ENCODE data around the gene SLC5A9. TPM values are rescaled to one million over a fixed set of nuclear protein-coding genes. Genes with fewer than 3 reads are reported as not detected.
"Not testable (repeated sequence)": the region's sequence is repeated elsewhere in the genome, so short reads cannot be mapped to it uniquely, and the experiment has no call there.

SLC5A9 gene
- total and polyA plus RNA-seq, 2 of the 13 experiments (the other 11 are each of a cell fraction or from before 2014, with no cell fraction given), result 42.0 to 65.0 TPM

DNA sequence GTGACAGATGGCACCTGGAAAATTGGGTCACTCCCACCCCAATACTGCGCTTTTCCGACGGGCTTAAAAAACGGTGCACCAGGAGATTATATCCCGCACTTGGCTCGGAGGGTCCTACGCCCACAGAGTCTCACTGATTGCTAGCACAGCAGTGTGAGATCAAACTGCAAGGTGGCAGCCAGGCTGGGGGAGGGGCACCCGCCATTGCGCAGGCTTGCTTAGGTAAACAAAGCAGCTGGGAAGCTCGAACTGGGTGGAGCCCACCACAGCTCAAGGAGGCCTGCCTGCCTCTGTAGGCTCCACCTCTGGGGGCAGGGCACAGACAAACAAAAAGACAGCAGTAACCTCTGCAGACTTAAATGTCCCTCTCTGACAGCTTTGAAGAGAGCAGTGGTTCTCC is 54.9 kb downstream of the SLC5A9 start:
- WGBS (ENCODE audit: low lambda C conversion rate), result 88% methylated on average over 7 of the region's 10 CpGs
- FAIRE-seq; H4K20me1 ChIP-seq (ENCODE audit: insufficient read depth, low read length); BruUV-seq (replicated peaks); H3K27ac ChIP-seq (ENCODE audit: extremely low read length, insufficient read depth, low read length); intact Hi-C loops (cut with micrococcal nuclease; ENCODE audit: unreplicated experiment); H3K4me2 ChIP-seq (ENCODE audit: low read depth, low read length); H3K36me3 ChIP-seq (replicated peaks in 1 of 2; ENCODE audit: control insufficient read depth in 1 of 2, insufficient read depth in 2 of 2, low read length in 2 of 2); H3K9me3 ChIP-seq (ENCODE audit: low read length); CTCF ChIA-PET (ENCODE audit: low intra/inter-chr PET ratio, low total read pairs); in situ Hi-C loops (cut with HindIII; ENCODE audit: extremely low pct_ligation_motif_present, low pct_unique_long_range_greater_than_20kb); POLR2A ChIA-PET; H3K27me3 ChIP-seq (ENCODE audit: control insufficient read depth in 1 of 2, insufficient read depth in 2 of 2, low read length in 2 of 2); H3K4me1 ChIP-seq (ENCODE audit: insufficient read depth, low read length); H3K9ac ChIP-seq (ENCODE audit: insufficient read depth, low read depth, low read length); H3K4me3 ChIP-seq (replicated peaks in 1 of 3; ENCODE audit: insufficient read depth in 1 of 3, low read depth in 2 of 3, low read length in 3 of 3); H2AFZ ChIP-seq (ENCODE audit: low read length); DNase-seq (ENCODE audit: low spot score); H3K79me2 ChIP-seq (ENCODE audit: insufficient read depth, low read length); ATAC-seq; TF ChIP-seq FOXA1 (IDR thresholded peaks at IDR 0.05): not testable (repeated sequence)
- TF ChIP-seq FOXA3 (CRISPR knock-in tag; IDR thresholded peaks at IDR 0.05), result peak; percentile 55
- TF ChIP-seq FOXA1 (CRISPR knock-in tag; IDR thresholded peaks at IDR 0.05), result peak; percentile 76
- TF ChIP-seq, protein P1, sequence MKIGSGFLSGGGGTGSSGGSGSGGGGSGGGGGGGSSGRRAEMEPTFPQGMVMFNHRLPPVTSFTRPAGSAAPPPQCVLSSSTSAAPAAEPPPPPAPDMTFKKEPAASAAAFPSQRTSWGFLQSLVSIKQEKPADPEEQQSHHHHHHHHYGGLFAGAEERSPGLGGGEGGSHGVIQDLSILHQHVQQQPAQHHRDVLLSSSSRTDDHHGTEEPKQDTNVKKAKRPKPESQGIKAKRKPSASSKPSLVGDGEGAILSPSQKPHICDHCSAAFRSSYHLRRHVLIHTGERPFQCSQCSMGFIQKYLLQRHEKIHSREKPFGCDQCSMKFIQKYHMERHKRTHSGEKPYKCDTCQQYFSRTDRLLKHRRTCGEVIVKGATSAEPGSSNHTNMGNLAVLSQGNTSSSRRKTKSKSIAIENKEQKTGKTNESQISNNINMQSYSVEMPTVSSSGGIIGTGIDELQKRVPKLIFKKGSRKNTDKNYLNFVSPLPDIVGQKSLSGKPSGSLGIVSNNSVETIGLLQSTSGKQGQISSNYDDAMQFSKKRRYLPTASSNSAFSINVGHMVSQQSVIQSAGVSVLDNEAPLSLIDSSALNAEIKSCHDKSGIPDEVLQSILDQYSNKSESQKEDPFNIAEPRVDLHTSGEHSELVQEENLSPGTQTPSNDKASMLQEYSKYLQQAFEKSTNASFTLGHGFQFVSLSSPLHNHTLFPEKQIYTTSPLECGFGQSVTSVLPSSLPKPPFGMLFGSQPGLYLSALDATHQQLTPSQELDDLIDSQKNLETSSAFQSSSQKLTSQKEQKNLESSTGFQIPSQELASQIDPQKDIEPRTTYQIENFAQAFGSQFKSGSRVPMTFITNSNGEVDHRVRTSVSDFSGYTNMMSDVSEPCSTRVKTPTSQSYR (CRISPR knock-in tag; IDR thresholded peaks at IDR 0.05; ENCODE audit: borderline replicate concordance), result peak; percentile 94

DNA sequence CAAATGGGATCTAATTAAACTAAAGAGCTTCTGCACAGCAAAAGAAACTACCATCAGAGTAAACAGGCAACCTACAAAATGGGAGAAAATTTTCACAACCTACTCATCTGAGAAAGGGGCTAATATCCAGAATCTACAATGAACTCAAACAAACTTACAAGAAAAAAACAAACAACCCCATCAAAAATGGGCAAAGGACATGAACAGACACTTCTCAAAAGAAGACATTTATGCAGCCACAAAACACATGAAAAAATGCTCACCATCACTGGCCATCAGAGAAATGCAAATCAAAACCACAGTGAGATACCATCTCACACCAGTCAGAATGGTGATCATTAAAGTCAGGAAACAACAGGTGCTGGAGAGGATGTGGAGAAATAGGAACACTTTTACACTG is 59.8 kb downstream of the SLC5A9 start:
- H3K27me3 ChIP-seq (ENCODE audit: control insufficient read depth in 1 of 2, insufficient read depth in 2 of 2, low read length in 2 of 2); H3K9me3 ChIP-seq (ENCODE audit: low read length); in situ Hi-C loops (cut with HindIII; ENCODE audit: extremely low pct_ligation_motif_present, low pct_unique_long_range_greater_than_20kb); POLR2A ChIA-PET; H4K20me1 ChIP-seq (ENCODE audit: insufficient read depth, low read length); H3K36me3 ChIP-seq (replicated peaks in 1 of 2; ENCODE audit: control insufficient read depth in 1 of 2, insufficient read depth in 2 of 2, low read length in 2 of 2); DNase-seq (ENCODE audit: low spot score); H3K4me3 ChIP-seq (replicated peaks in 1 of 3; ENCODE audit: insufficient read depth in 1 of 3, low read depth in 2 of 3, low read length in 3 of 3); H3K9ac ChIP-seq (ENCODE audit: insufficient read depth, low read depth, low read length); H3K4me2 ChIP-seq (ENCODE audit: low read depth, low read length); FAIRE-seq; H3K27ac ChIP-seq (ENCODE audit: extremely low read length, insufficient read depth, low read length); H3K79me2 ChIP-seq (ENCODE audit: insufficient read depth, low read length); ATAC-seq; H2AFZ ChIP-seq (ENCODE audit: low read length); intact Hi-C loops (cut with micrococcal nuclease; ENCODE audit: unreplicated experiment); CTCF ChIA-PET (ENCODE audit: low intra/inter-chr PET ratio, low total read pairs); BruUV-seq (replicated peaks): not testable (repeated sequence)
- H3K4me1 ChIP-seq (ENCODE audit: insufficient read depth, low read length), result peaks cover 15% of the 10 kb centered on the region
